Activated naive CD8-positive, alpha-beta T cell treated with anti-CD3 and anti-CD28 coated beads, Interleukin-2, amount 50 U/mL, for 24 hours (primary cell): ENCODE data around the gene STARD6.

Experiments used
- ATAC-seq: fragments of 150-1000 bp; cut with Tn5 transposase; one replicate; pipeline ENCODE4 v1.10.0; 2021
- DNase-seq: peaks from one replicate; pipeline ENCODE4 v3.0.0; 2021
- H3K27ac Mint-ChIP-seq: one replicate; pipeline ENCODE4 v1.8.0; 2021; ENCODE audit warnings: mild to moderate bottlenecking, mixed read lengths
- H3K27me3 Mint-ChIP-seq: one replicate; pipeline ENCODE4 v1.8.0; 2021; ENCODE audit warnings: mixed read lengths
- H3K36me3 Mint-ChIP-seq: one replicate; pipeline ENCODE4 v1.8.0; 2021; ENCODE audit warnings: low read depth, mixed read lengths
- H3K4me1 Mint-ChIP-seq: one replicate; pipeline ENCODE4 v1.8.0; 2021; ENCODE audit warnings: mixed read lengths
- H3K4me3 Mint-ChIP-seq: one replicate; pipeline ENCODE4 v1.8.0; 2021; ENCODE audit warnings: mild to moderate bottlenecking, moderate library complexity, mixed read lengths
- H3K9me3 Mint-ChIP-seq: one replicate; pipeline ENCODE4 v1.8.0; 2021; ENCODE audit warnings: mixed read lengths

The STARD6 gene

DNA sequence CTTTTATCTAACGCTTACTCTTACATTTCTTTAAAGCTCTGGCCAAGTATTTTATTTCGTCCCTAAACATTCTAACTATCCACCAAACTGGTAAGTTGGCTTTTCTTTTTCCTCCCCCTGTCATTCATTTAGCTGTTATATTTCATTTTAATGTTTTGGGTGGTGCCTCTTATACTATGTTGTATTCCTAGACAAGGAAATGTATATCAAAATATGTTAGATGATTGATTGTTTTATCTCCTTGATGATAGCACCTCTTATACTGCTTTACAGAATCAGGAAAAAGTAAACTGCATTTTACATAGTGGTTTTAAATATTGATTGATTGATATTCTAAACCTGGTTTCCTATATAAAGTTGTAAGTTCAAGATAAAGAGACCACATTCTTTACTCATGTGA is 24.0 kb upstream of the STARD6 start:
- no peaks in the 10 kb centered on the region for H3K9me3 Mint-ChIP-seq
- H3K4me1 Mint-ChIP-seq: no peaks in the 10 kb centered on the region
- ATAC-seq: no peak
- H3K4me3 Mint-ChIP-seq: no peak overlapping the region
- H3K27ac Mint-ChIP-seq: no peak overlapping the region
- DNase-seq: no peak
- no peaks in the 10 kb centered on the region for H3K27me3 Mint-ChIP-seq
- peaks cover 1% of the 10 kb centered on the region for H3K36me3 Mint-ChIP-seq

- Mint-ChIP-seq H3K4me3 (no peak overlapping the region), H3K36me3 (peaks cover 5% of the 10 kb centered on the region), H3K9me3 (no peaks in the 10 kb centered on the region), H3K27ac (no peak overlapping the region), H3K27me3 (no peaks in the 10 kb centered on the region), H3K4me1 (no peaks in the 10 kb centered on the region)
- no peak for ATAC-seq
- DNase-seq: no peak
These were observed 20.4 kb upstream of the STARD6 start for GRCh38 chr18:54378057-54378456.

DNA sequence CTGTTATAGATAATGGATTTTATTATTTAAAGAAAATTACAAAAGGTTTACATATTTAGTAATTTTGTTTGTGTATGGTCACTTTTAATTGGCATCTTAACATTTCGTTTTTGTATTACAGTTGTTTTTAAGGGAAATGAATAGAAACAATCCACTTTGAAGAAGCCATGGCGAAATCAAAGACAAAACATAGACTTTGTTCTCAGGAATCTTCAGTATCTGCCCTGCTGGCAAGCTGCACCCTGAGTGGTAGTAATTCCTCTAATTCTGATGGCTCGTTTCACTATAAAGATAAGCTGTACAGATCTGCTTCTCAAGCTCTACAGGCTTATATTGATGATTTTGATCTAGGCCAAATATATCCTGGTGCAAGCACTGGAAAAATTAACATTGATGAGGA is 2.7 kb upstream of the STARD6 start:
- ATAC-seq: no peak
- no peak for DNase-seq
- no peak overlapping the region for H3K27ac Mint-ChIP-seq

DNA sequence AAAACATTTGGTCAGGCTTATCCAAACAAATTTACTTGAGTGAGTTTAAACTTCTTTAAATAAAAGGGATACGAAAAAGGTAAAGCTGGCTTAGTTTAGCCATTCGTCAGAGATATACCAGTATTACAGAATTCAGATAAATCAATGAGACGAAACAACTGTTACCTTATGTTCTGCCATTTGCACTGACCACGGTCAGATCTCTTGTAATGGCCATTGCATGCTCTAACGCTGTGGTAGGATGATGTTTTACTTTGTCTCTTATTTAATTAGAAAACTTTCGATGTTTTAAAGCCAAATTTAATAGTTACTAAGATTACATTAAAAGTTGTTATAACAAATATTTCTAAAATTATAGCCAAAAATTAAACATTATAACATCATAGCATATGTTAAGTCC is 1.6 kb upstream of the STARD6 start:
- H3K27me3 Mint-ChIP-seq: no peaks in the 10 kb centered on the region
- peaks cover 21% of the 10 kb centered on the region for H3K4me1 Mint-ChIP-seq
- H3K36me3 Mint-ChIP-seq: peaks cover 14% of the 10 kb centered on the region
- no peak for ATAC-seq
- DNase-seq: no peak
- H3K27ac Mint-ChIP-seq: no peak overlapping the region
- peak overlapping the region; percentile 99 for H3K4me3 Mint-ChIP-seq
- no peaks in the 10 kb centered on the region for H3K9me3 Mint-ChIP-seq

More for the DNA sequence above, 2.7 kb upstream of the STARD6 start:
- H3K4me3 Mint-ChIP-seq: no peak overlapping the region
- H3K4me1 Mint-ChIP-seq: peaks cover 21% of the 10 kb centered on the region
- H3K9me3 Mint-ChIP-seq: no peaks in the 10 kb centered on the region
- peaks cover 14% of the 10 kb centered on the region for H3K36me3 Mint-ChIP-seq
- H3K27me3 Mint-ChIP-seq: no peaks in the 10 kb centered on the region

- Mint-ChIP-seq H3K27me3 (no peaks in the 10 kb centered on the region), H3K27ac (peak overlapping the region; percentile 97), H3K9me3 (no peaks in the 10 kb centered on the region), H3K4me3 (peak overlapping the region; percentile 99), H3K4me1 (peaks cover 21% of the 10 kb centered on the region), H3K36me3 (peaks cover 14% of the 10 kb centered on the region)
- no peak for DNase-seq
- ATAC-seq: peak; percentile 1
These were observed 910 bp upstream of the STARD6 start for GRCh38 chr18:54358495-54359040.

GRCh38 chr18:54357082-54357659 is 487 bp downstream of the STARD6 start:
- ATAC-seq (peak; percentile 55), DNase-seq (no peak)
- H3K36me3 Mint-ChIP-seq: peaks cover 12% of the 10 kb centered on the region
- peak overlapping the region; percentile 99 for H3K4me3 Mint-ChIP-seq
- H3K4me1 Mint-ChIP-seq: peaks cover 21% of the 10 kb centered on the region
- H3K27me3 Mint-ChIP-seq: peaks cover 2% of the 10 kb centered on the region
- H3K9me3 Mint-ChIP-seq: no peaks in the 10 kb centered on the region
- H3K27ac Mint-ChIP-seq: peak overlapping the region; percentile 97

DNA sequence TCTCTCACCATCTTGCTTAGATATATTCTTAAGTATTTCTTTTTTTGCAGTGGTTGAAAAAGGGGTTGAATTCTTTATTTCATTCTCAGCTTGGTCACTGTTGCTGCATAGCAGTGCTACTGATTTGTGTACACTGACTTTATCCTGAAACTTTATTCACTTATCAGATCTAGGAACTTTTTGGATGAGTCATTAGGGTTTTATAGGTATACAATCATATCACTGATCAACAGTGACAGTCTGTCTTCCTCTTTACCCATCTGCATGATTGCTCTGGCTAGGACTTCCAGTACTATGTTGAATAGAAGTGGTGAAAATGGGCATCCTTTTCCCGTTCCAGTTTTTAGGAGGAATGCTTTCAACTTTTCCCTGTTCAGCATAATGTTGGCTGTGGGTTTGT is 6.5 kb downstream of the STARD6 start:
- H3K27ac Mint-ChIP-seq: no peak overlapping the region
- no peak for DNase-seq
- peaks cover 10% of the 10 kb centered on the region for H3K27me3 Mint-ChIP-seq
- H3K9me3 Mint-ChIP-seq: no peaks in the 10 kb centered on the region
- no peak overlapping the region for H3K4me3 Mint-ChIP-seq
- peaks cover 2% of the 10 kb centered on the region for H3K36me3 Mint-ChIP-seq
- no peaks in the 10 kb centered on the region for H3K4me1 Mint-ChIP-seq
- no peak for ATAC-seq

GRCh38 chr18:54338230-54338629 is 19.4 kb downstream of the STARD6 start:
- ATAC-seq: no peak
- no peak overlapping the region for H3K27ac Mint-ChIP-seq
- peaks cover 3% of the 10 kb centered on the region for H3K27me3 Mint-ChIP-seq

DNA sequence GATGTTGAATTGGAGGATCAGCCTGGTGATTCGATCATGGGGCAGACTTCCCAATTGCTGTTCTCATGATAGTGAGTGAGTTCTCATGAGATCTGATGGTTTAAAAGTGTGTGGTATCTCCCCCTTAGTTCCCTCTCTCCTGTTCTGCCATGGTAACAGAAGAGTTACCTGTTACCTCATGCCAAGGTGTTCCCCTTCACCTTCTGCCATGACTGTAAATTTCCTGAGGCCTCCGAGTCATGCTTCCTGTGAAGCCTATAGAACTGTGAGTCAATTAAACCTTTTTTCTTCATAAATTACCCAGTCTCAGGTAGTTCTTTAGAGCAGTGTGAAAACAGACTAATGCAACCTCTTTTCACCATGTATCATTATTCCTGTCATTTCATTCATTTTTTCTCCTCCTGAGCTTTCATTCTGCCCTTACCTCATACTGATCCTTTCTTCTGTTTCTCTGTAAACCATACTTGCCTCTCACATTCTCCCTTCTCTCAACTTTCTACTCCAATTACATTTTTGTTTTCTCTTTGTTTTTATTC is 22.0 kb downstream of the STARD6 start:
- no peaks in the 10 kb centered on the region for H3K9me3 Mint-ChIP-seq
- ATAC-seq (no peak), DNase-seq (no peak)
- H3K4me1 Mint-ChIP-seq: no peaks in the 10 kb centered on the region
- H3K27me3 Mint-ChIP-seq: peaks cover 3% of the 10 kb centered on the region
- H3K36me3 Mint-ChIP-seq: no peaks in the 10 kb centered on the region
- H3K27ac Mint-ChIP-seq: no peak overlapping the region
- H3K4me3 Mint-ChIP-seq: no peak overlapping the region

More at GRCh38 chr18:54338230-54338629, 19.4 kb downstream of the STARD6 start:
- H3K4me3 Mint-ChIP-seq: no peak overlapping the region
- no peak for DNase-seq
- H3K4me1 Mint-ChIP-seq: no peaks in the 10 kb centered on the region
- peaks cover 4% of the 10 kb centered on the region for H3K9me3 Mint-ChIP-seq
- no peaks in the 10 kb centered on the region for H3K36me3 Mint-ChIP-seq

GRCh38 chr18:54330768-54331548 is 26.7 kb downstream of the STARD6 start:
- H3K4me1 Mint-ChIP-seq: no peaks in the 10 kb centered on the region
- H3K36me3 Mint-ChIP-seq: no peaks in the 10 kb centered on the region
- H3K27me3 Mint-ChIP-seq: no peaks in the 10 kb centered on the region
- ATAC-seq (no peak), DNase-seq (no peak)
- H3K9me3 Mint-ChIP-seq: no peaks in the 10 kb centered on the region
- H3K27ac Mint-ChIP-seq: no peak overlapping the region
- no peak overlapping the region for H3K4me3 Mint-ChIP-seq

DNA sequence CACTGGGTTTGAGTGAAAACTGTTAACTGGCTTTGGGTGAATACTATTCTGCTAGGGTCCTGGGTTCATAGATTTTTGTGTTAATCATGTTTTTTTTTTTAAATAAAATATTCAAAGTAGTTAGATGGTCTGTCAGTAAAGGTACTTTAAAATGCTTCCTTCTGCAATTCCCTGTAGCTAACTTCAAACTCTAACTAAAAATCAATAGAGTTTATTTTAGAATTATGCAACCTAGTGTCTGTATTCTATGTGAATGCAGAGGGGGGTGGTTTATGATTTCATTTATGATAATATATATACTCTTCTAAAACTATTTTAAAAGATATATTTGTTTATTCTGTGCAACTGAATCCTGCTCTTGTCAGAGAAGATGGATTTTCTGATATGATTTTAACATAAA is 27.9 kb downstream of the STARD6 start:
- no peaks in the 10 kb centered on the region for H3K27me3 Mint-ChIP-seq
- no peaks in the 10 kb centered on the region for H3K4me1 Mint-ChIP-seq
- no peaks in the 10 kb centered on the region for H3K36me3 Mint-ChIP-seq
- no peak overlapping the region for H3K4me3 Mint-ChIP-seq
- DNase-seq: no peak
- no peaks in the 10 kb centered on the region for H3K9me3 Mint-ChIP-seq
- no peak for ATAC-seq
- H3K27ac Mint-ChIP-seq: no peak overlapping the region

- ATAC-seq (no peak), DNase-seq (no peak)
- Mint-ChIP-seq H3K27me3 (no peaks in the 10 kb centered on the region), H3K4me1 (no peaks in the 10 kb centered on the region), H3K4me3 (no peak overlapping the region), H3K9me3 (no peaks in the 10 kb centered on the region), H3K36me3 (no peaks in the 10 kb centered on the region), H3K27ac (no peak overlapping the region)
These were observed 29.8 kb downstream of the STARD6 start for GRCh38 chr18:54327818-54328217.

- no peak overlapping the region for H3K4me3 Mint-ChIP-seq
- H3K27me3 Mint-ChIP-seq: no peaks in the 10 kb centered on the region
- H3K9me3 Mint-ChIP-seq: no peaks in the 10 kb centered on the region
- no peaks in the 10 kb centered on the region for H3K4me1 Mint-ChIP-seq
- no peak overlapping the region for H3K27ac Mint-ChIP-seq
- DNase-seq (no peak), ATAC-seq (no peak)
- no peaks in the 10 kb centered on the region for H3K36me3 Mint-ChIP-seq
These were observed 33.7 kb downstream of the STARD6 start for GRCh38 chr18:54323970-54324369.

- no peak for ATAC-seq
- H3K9me3 Mint-ChIP-seq: no peaks in the 10 kb centered on the region
- DNase-seq: no peak
- H3K27me3 Mint-ChIP-seq: no peaks in the 10 kb centered on the region
- H3K4me3 Mint-ChIP-seq: no peak overlapping the region
- no peaks in the 10 kb centered on the region for H3K4me1 Mint-ChIP-seq
- no peaks in the 10 kb centered on the region for H3K36me3 Mint-ChIP-seq
- no peak overlapping the region for H3K27ac Mint-ChIP-seq
These were observed 34.1 kb downstream of the STARD6 start for GRCh38 chr18:54323561-54323960.
